KOPT-K1 (cell line): ENCODE results near the gene ACOX1.

Source experiments
- H3K27ac ChIP-seq: fragments of 200-600 bp; sonication (generic); 2 replicates; pipeline ENCODE4 v1.5.1; 2016; ENCODE audit warnings: antibody characterized with exemption, mild to moderate bottlenecking, low read depth, low read length; ENCODE audit not compliant: poor library complexity, severe bottlenecking
- H3K36me3 ChIP-seq: fragments of 200-600 bp; sonication (generic); 2 replicates; pipeline ENCODE4 v1.5.1; 2017; ENCODE audit warnings: antibody characterized with exemption, mild to moderate bottlenecking, low read length, moderate library complexity; ENCODE audit not compliant: insufficient read depth
- H3K9me3 ChIP-seq: fragments of 200-600 bp; sonication (generic); 2 replicates; pipeline ENCODE4 v1.5.1; 2017; ENCODE audit warnings: antibody characterized with exemption, low read length, mild to moderate bottlenecking; ENCODE audit not compliant: insufficient read depth, poor library complexity, severe bottlenecking

ACOX1 gene

GRCh38 chr17:75919611-75920010 lies 59.4 kb downstream of the ACOX1 start:
- Histone ChIP-seq H3K27ac (no peak overlapping the region), H3K36me3 (peaks cover 56% of the 10 kb centered on the region; the same call in 1 of the 2 replicates), H3K9me3 (no peaks in the 10 kb centered on the region)

- Histone ChIP-seq H3K9me3 (no peaks in the 10 kb centered on the region), H3K27ac (peak overlapping the region; percentile 31), H3K36me3 (peaks cover 63% of the 10 kb centered on the region)
Observed at GRCh38 chr17:75917917-75918445, 61.0 kb downstream of the ACOX1 start.

GRCh38 chr17:75917141-75917916 lies 61.6 kb downstream of the ACOX1 start:
- Histone ChIP-seq H3K36me3 (peaks cover 63% of the 10 kb centered on the region), H3K9me3 (no peaks in the 10 kb centered on the region), H3K27ac (peak overlapping the region; percentile 31)

- Histone ChIP-seq H3K27ac (no peak overlapping the region), H3K36me3 (peaks cover 57% of the 10 kb centered on the region), H3K9me3 (no peaks in the 10 kb centered on the region)
Observed at GRCh38 chr17:75915268-75915667, 63.7 kb downstream of the ACOX1 start.

GRCh38 chr17:75914643-75915267 lies 64.2 kb downstream of the ACOX1 start:
- Histone ChIP-seq H3K9me3 (no peaks in the 10 kb centered on the region), H3K27ac (no peak overlapping the region), H3K36me3 (peaks cover 57% of the 10 kb centered on the region)

GRCh38 chr17:75913537-75914210 lies 65.3 kb downstream of the ACOX1 start:
- H3K36me3 ChIP-seq: peaks cover 46% of the 10 kb centered on the region
- H3K9me3 ChIP-seq: no peaks in the 10 kb centered on the region
- H3K27ac ChIP-seq: no peak overlapping the region

- peaks cover 32% of the 10 kb centered on the region for H3K36me3 ChIP-seq
- H3K27ac ChIP-seq: peak overlapping the region; percentile 66
Observed at GRCh38 chr17:75910699-75911098, 68.3 kb downstream of the ACOX1 start.

GRCh38 chr17:75909812-75910274 lies 69.1 kb downstream of the ACOX1 start:
- Histone ChIP-seq H3K9me3 (no peaks in the 10 kb centered on the region), H3K27ac (peak overlapping the region; percentile 66), H3K36me3 (peaks cover 31% of the 10 kb centered on the region)

More at GRCh38 chr17:75910699-75911098, 68.3 kb downstream of the ACOX1 start:
- H3K9me3 ChIP-seq: no peaks in the 10 kb centered on the region

- peaks cover 25% of the 10 kb centered on the region for H3K36me3 ChIP-seq
- peak overlapping the region; percentile 66 for H3K27ac ChIP-seq
- H3K9me3 ChIP-seq: no peaks in the 10 kb centered on the region
Observed at GRCh38 chr17:75909051-75909811, 69.7 kb downstream of the ACOX1 start.

GRCh38 chr17:75908201-75908600 lies 70.8 kb downstream of the ACOX1 start:
- peak overlapping the region; percentile 66 for H3K27ac ChIP-seq
- H3K36me3 ChIP-seq: peaks cover 16% of the 10 kb centered on the region
- no peaks in the 10 kb centered on the region for H3K9me3 ChIP-seq

GRCh38 chr17:75906143-75906884 lies 72.7 kb downstream of the ACOX1 start:
- Histone ChIP-seq H3K36me3 (peaks cover 20% of the 10 kb centered on the region), H3K27ac (peak overlapping the region; percentile 82)

GRCh38 chr17:75904749-75905521 lies 74.0 kb downstream of the ACOX1 start, which contains the start of gene MRPL38:
MRPL38 (minus strand) TSS chr17:75904884; CDS start chr17:75904875, 9 bp downstream.
- Histone ChIP-seq H3K9me3 (no peaks in the 10 kb centered on the region), H3K27ac (peak within 1 kb of the TSS; percentile 82), H3K36me3 (peaks cover 34% of the 10 kb centered on the region)

More at GRCh38 chr17:75906143-75906884, 72.7 kb downstream of the ACOX1 start:
- H3K9me3 ChIP-seq: no peaks in the 10 kb centered on the region

GRCh38 chr17:75902406-75902805 lies 76.6 kb downstream of the ACOX1 start:
- no peak overlapping the region for H3K27ac ChIP-seq
- no peaks in the 10 kb centered on the region for H3K9me3 ChIP-seq
- H3K36me3 ChIP-seq: peaks cover 60% of the 10 kb centered on the region
